GM19463 (cell line): ENCODE results near the gene GPR12.

Experiments used
- ATAC-seq: cut with Tn5 transposase; IDR thresholded peaks from one replicate; pipeline ENCODE4 v1.9.1; 2021; ENCODE audit warnings: mild to moderate bottlenecking, moderate library complexity; ENCODE audit not compliant: unreplicated experiment

Gene GPR12

GRCh38 chr13:26706381-26706780, 54.2 kb downstream of the GPR12 start:
- ATAC-seq: no peak

- ATAC-seq: no peak
Observed at GRCh38 chr13:26705536-26705935, 55.0 kb downstream of the GPR12 start.
